Thoracic aorta (tissue), 2 donors: Measurements from ENCODE around the gene BHLHE41. TPM values are rescaled to one million over a fixed set of nuclear protein-coding genes. Genes with fewer than 3 reads are reported as not detected.

ENCODE experiments used
- ATAC-seq: fragments of 150-250 bp; one replicate; pipeline ENCODE4 v1.8.0; 2017; ENCODE audit warnings: low read depth; ENCODE audit not compliant: insufficient number of reproducible peaks, low FRiP score
- DNase-seq: peaks from one replicate; pipeline ENCODE4 v3.0.0-alpha.2; 2020; ENCODE audit warnings: low spot score
- H3K27ac ChIP-seq, 2 donors: fragments of 200-600 bp; sonication (generic); 1 replicate in 1 of 2; 2 replicates in 1 of 2; pipeline ENCODE4 v1.5.1; 2016; ENCODE audit warnings: mild to moderate bottlenecking in 2 of 2, moderate library complexity in 2 of 2
- H3K27me3 ChIP-seq: fragments of 200-600 bp; sonication (generic); replicated peaks from 2 replicates; pipeline ENCODE4 v1.6.0; 2016; ENCODE audit warnings: mild to moderate bottlenecking; ENCODE audit not compliant: insufficient read depth
- H3K36me3 ChIP-seq: fragments of 200-600 bp; sonication (generic); one replicate; pipeline ENCODE4 v1.5.1; 2016
- H3K4me1 ChIP-seq, 2 donors: fragments of 200-600 bp; sonication (generic); 1 replicate in 1 of 2; 2 replicates in 1 of 2; pipeline versions ENCODE4 v1.5.1 to v1.6.0; 2016; ENCODE audit warnings: low read depth in 2 of 2, mild to moderate bottlenecking in 1 of 2; ENCODE audit not compliant: control insufficient read depth in 1 of 2
- H3K4me3 ChIP-seq: fragments of 200-600 bp; sonication (generic); 2 replicates; pipeline ENCODE4 v1.5.1; 2016; ENCODE audit warnings: mild to moderate bottlenecking
- H3K9me3 ChIP-seq: fragments of 200-600 bp; sonication (generic); 2 replicates; pipeline ENCODE4 v1.5.1; 2016
- CTCF ChIP-seq: fragments of 200-600 bp; sonication (generic); IDR thresholded peaks from one replicate; pipeline ENCODE4 v1.5.1; 2019; ENCODE audit warnings: antibody characterized with exemption
- total RNA-seq, 2 donors: library from RNA; depleted of rRNA; stranded (reverse); fragments of >200 nt; gene quantifications; one replicate each; pipeline versions ENCODE4 v1.1.0 to v1.2.3, GENCODE V29; 2016

The BHLHE41 gene
- total RNA-seq, 2 donors from 2014 or later, result 7.5 to 29.8 TPM

GRCh38 chr12:26162905-26163304 is 38.1 kb upstream of the BHLHE41 start:
- Histone ChIP-seq H3K36me3 (no peaks in the 10 kb centered on the region), H3K27me3 (no peaks in the 10 kb centered on the region), H3K4me3 (no peak overlapping the region), H3K4me1 (no peaks in the 10 kb centered on the region), H3K27ac (no peak overlapping the region), H3K9me3 (no peaks in the 10 kb centered on the region)
- DNase-seq, result no peak
- ATAC-seq, result no peak
- no peak for TF ChIP-seq CTCF

- Histone ChIP-seq H3K4me3 (no peak overlapping the region), H3K4me1 (no peaks in the 10 kb centered on the region), H3K27me3 (no peaks in the 10 kb centered on the region), H3K9me3 (no peaks in the 10 kb centered on the region), H3K27ac (no peak overlapping the region), H3K36me3 (no peaks in the 10 kb centered on the region)
- ATAC-seq, result no peak
- DNase-seq, result no peak
- no peak for TF ChIP-seq CTCF
Measured at GRCh38 chr12:26162174-26162573, 37.3 kb upstream of the BHLHE41 start.

- Histone ChIP-seq H3K9me3 (no peaks in the 10 kb centered on the region), H3K27ac (no peak overlapping the region), H3K36me3 (no peaks in the 10 kb centered on the region), H3K4me1 (peaks cover 3 to 11% of the 10 kb centered on the region in 2 donors), H3K4me3 (no peak overlapping the region), H3K27me3 (no peaks in the 10 kb centered on the region)
- DNase-seq (no peak), ATAC-seq (no peak)
- no peak for TF ChIP-seq CTCF
Measured at GRCh38 chr12:26158078-26158764, 33.4 kb upstream of the BHLHE41 start.

GRCh38 chr12:26157001-26157400 is 32.2 kb upstream of the BHLHE41 start:
- ATAC-seq, result no peak
- Histone ChIP-seq H3K27me3 (no peaks in the 10 kb centered on the region), H3K27ac (no peak overlapping the region), H3K9me3 (no peaks in the 10 kb centered on the region), H3K36me3 (no peaks in the 10 kb centered on the region), H3K4me1 (peaks cover 10 to 20% of the 10 kb centered on the region in 2 donors), H3K4me3 (no peak overlapping the region)
- no peak for DNase-seq
- no peak for TF ChIP-seq CTCF

- no peak for ATAC-seq
- no peak for TF ChIP-seq CTCF
- H3K27ac ChIP-seq, result no peak overlapping the region
Measured at GRCh38 chr12:26156201-26156871, 31.5 kb upstream of the BHLHE41 start.

More at GRCh38 chr12:26156201-26156871, 31.5 kb upstream of the BHLHE41 start:
- H3K9me3 ChIP-seq, result no peaks in the 10 kb centered on the region
- H3K4me3 ChIP-seq, result no peak overlapping the region
- H3K4me1 ChIP-seq, result peaks cover 15 to 26% of the 10 kb centered on the region in 2 donors
- no peak for DNase-seq
- no peaks in the 10 kb centered on the region for H3K36me3 ChIP-seq
- no peaks in the 10 kb centered on the region for H3K27me3 ChIP-seq
